Medulla oblongata (tissue), 1 donor: ENCODE results near the gene PABPN1.

Source experiments
- DNase-seq: peaks from one replicate; pipeline ENCODE4 v3.0.0-alpha.2; 2015; ENCODE audit errors: extremely low spot score

The PABPN1 gene

DNA sequence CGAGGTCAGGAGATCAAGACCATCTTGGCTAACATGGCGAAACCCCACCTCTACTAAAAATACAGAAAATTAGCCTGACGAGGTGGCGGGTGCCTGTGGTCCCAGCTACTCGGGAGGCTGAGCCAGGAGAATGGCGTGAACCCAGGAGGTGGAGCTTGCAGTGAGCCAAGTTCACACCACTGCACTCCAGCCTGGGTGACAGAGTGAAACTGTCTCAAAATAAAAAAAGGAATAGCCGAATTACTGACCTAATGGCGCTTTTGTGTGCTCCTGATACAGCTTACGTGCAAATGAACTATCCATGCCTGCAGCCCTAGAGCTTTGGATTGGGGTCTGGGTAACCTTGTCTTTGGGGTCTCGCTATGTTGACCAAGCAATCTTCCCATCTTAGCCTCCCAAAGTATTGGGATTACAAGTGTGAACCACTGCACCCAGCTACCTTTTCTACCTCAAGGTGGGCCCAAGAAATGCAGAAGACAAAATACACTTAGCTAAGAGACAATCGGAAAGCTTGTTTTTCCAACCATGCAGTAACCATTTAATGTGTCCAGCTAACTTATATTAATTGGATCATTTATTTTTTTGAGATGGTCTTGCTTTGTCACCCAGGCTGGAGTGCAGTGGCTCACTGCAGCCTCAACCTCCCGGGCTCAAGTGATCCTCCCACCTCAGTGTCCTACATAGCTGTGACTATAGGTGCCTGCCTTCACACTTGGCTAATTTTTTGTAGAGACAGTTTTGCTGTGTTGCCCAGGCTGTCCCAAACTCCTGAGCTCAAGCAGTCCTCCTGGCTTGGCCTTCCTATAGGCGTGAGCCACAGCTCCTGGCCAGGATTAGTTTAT, 5.5 kb downstream of the PABPN1 start:
- no peak for DNase-seq

DNA sequence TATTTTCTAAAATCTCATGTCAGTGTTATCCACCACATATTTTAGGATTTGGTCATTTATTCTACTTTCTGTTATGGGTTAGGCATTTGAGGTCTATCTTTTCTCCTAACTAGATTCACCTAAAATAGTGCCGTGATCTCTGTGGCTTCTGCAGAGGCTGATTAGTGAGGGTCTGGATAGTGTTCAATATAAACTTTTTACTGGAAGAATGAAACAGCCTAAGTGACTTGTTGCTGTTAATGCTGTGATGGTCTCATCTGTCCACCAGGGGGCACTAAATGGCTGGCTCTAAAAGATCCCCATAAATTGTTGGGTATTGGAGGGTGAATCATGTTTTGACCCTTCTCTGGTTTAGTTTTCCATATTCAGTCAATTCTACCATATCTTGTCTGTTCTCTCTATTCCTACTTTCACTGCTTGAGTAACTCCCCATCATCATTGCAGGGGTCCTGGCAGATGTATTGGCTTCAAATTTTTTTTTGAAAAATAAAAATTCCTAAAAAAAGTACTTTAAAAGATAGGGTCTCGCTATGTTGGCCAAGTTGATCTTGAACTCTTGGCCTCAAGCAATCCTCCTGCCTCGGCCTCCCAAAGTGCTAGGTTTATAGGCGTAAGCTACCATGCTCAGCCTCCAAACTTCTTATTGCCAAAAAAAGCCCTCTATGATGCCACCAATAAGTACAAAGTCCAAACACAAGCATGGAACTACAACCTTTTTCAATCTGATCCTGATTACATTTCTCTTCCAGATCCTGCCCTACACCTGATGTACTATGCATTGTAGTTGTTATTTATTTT, 6.9 kb downstream of the PABPN1 start:
- DNase-seq: peak; percentile 92

DNA sequence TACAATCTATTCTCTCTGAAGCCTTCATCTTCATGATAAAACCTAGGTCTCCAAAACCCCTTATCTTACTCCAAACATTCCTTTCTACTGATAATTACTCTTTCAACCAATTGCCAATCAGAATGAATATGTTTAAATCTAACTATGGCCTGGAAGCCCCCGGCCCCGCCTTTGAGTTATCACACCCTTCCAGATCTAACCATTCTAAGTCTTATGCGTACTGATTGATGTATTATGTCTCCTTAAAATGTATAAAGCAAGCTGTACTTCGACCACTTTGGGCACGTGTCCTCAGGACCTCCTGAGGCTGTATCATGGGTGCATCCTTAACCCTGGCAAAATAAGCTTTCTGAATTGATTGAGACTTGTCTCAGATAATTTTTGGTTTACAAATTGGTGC, 14.4 kb downstream of the PABPN1 start:
- DNase-seq: no peak

DNA sequence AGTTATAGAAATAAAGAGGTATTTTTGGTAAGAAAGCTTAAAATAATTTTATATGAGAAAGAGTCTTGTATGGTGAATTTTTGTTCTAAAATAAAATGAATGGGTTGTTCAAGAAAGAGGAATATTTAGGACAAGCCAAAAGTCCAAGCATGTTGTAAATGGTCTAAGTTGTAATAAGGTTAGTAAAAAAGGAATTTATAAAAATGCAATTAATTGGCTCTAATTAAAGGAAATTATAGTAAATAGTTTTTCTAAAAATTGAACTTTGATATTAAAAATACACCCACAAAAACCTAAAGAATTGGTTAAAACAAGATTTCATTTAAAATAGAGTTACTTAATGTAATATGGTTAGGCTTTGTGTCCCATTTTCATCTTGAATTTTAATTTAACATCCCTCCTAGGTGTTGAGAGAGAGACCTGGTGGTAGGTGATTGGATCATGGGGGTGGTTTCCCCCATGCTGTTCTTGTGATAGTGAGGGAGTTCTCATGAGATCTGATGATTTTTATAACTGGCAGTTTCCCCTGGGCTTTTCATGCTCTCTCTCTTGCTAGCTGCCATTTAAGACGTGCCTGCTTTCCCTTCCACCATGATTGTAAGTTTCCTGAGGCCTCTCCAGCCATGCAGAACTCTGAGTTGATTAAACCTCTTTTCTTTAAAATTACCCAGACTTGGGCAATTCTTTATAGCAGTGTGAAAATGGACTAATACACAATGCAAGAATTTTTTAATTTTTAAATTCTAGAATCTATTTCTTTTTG, 18.4 kb downstream of the PABPN1 start:
- DNase-seq: no peak

DNA sequence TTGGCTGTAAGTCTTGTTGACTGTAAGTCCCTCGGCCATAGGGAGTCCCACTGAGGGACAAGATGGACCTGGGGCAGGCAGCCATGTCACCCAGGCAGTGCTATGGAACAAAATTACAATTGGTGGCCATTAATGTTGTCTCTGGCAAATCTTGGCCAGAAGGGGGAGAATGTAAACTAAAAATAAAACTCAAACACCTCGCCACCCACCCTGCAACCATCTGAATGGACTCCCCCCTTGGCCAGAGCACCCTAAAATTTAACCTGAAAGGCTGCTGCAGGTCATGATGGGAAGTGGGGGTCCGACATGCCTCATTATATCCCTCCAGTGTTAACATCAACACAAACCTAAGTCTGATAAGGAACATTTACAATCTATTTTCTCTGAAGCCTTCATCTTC, 23.2 kb downstream of the PABPN1 start:
- DNase-seq: no peak

DNA sequence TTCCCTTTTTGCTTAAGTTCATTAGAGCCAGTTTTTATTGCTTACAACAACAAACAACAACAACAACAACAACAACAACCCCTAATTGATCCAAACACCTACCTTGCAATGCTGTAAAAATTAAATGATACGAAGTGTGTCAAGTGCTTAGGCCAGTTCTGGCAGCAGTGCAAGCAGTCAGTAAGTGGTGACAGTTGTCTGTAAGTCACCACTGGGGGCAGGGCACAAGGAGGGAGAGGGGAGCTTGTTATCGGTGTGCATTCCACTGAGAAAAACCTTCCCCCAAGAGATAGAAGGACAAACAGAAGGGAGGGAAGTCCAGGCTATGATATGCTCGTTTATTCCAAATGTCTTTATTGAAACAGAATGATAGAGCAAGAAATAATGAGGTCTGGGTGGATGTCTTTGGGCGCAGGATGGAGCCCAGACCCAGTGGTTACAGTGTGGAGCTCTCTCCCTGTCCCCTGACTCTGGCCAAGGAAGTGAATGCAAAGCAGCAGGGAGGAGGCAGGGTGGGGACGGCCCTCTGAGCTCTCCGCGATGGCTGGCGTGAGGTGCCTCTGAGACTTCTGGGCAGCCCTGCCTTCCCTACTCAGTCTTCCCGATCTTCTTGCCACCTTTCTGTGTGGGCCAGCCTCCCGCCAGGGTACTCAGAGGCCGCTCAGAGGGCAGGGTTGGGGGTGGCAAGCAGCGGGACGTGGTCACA, 24.9 kb downstream of the PABPN1 start:
- DNase-seq: no peak

DNA sequence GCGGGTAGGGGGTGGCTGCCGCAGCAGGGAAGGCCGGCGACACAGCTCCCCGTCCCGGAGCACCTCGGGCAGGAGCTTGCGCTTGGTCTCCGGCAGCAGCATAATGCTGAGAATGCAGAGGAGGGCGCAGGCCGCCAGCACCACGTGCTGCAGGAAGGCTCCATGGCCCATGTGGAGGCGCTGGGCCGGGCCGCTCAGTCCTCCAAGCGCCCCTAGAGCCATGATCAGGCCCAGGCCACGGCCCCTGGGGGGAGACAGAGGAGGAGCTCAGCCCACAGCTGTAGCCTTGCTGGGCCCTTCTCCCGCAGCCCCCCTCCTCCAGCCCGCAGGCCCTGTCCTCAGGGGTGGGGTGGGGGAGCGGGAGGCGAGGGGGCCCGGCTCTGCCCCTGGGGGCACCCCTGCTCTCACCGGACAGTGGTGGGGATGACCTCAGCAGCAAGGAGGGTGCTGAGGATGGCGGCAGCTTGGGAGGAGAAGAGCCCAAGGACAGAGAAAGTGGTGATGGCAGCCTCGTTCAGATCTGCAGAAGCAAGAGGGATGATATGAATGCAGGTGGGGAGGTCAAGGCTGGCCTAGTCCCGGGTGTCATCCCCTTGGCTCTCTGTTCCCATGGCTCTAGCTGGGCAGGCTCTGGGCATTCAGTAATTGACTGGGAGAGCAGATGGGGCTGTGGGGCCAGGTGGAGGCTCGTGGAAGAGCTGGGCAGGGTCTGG, 25.6 kb downstream of the PABPN1 start:
- DNase-seq: no peak

DNA sequence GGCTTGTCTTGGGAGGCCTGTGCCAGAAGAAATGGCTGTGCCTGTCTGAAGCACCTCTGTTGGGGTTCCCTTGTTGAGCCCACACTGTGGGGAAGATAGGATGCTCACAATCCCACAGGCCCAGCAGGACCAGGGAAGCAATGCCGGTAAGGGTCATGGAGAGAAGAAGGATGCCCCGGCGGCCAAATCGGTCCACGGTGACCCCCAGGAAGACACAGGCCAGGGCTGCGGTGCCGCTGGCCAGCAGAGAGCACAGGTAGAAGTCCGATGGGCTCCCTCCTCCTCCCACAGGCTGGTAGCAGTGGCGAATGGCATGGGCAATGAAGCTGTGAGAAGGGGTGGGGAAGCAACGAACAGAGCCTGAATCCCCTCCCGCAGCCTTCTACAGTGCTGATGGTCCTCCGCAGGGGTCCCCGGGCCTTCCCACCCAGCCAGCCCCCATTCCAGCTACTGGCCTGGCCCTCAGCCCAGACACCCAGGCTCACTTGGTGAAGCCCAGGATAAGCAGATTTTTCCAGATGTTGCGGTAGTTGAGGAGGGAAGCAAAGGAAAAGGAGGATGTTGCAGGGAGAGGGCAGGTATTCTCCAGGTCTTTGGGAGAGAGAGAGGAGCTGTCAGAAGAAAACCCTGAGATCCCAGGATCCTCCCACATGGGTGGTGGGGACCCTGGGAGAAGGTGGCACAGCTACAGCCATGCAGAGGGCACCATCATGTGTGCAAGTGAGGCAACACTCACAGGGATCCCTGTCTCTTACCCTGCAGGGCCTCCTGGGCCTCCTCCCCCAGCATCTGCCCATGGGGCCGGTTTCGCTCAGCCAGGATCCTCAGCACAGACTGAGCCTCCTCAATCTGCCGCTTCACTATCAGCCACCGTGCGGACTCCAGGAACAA, 26.4 kb downstream of the PABPN1 start:
- DNase-seq: no peak

DNA sequence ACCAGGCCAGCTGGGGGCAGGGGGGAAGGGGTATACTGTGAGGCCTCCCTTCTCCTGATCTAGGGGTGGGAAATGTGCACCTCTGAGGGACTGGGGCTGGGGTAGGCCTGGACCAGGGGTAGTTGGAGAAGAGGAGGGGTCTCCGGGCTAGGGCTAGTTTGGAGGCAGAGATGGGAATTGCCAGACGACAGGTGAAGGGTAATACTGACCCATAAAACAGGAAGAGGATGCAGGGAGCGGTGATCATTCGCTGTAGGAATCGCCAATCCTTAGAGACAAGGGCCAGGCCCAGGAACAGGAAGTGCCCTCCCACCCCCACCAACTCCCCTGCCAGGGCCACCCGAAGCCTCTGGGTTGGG, 27.0 kb downstream of the PABPN1 start:
- DNase-seq: no peak

DNA sequence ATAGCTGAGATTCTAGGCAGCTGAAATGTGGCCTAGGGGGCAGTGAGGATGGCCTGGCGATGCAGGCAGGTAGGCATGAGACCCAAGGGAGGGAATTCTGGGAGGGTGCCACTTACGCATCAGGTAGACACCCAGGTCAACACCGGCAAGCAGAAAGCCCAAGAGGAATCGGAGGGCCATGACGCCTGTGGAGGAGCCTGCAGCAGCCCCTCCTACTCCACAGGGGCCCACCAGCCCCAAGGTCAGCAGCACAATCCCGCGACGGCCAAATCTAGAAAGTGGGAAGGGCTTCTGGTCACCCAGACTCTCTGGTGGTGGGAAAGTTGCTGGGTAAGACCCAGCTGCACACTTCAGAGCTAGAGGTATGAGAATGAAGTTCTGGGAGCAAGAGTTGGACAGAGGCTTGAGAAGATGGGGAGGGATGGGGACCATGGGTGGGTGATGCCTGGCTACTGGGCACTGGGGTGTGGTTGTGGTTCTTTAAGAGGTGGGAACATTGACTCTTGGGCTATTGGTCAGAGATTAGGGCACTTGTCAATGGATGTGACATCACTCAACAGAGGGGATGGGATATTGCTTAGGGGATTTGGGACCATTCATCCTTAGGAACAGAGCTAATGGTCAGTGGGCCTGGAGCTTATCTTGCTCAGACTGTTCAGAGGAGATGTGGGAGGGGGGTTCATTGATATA, 28.0 kb downstream of the PABPN1 start:
- DNase-seq: no peak

DNA sequence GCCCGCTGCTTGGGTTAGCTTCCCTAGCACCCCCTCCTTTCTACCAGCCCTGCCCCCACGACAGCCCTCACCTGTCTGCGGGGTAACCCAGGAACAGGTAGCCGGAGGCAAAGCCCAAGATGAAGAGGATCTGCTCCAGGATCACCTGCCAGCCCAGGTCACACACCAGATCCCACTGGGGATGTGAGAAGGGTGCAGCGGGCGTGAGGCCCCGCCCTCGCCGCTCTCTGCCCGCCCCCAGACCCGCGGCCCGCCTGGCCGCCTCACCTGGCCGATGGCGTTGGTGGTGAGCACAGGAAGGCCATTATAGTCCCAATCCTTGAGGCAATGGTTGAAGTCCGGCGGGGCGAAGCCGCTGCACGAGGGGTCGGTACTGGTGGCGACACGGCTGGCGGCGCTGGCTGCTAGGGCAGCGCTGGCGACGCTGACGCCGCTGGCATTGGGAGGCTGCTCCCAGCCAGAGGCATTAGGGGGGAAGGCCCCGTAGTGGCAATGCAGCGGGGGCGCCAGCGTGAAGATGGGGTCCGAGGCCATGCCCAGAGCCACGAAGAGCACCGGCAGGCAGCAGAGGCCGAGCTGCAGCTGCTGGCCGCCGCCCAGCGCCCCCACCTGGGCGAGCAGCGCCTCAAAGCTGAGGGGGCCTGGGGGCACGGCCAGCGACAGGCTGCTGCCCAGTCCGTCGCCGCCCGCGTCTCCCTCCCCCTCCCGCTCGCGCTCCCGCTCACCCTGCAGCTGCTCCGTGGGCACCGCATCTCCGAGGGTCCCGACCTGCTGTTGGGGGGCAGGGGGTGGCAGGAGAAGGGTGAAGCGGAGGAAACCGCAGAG, 30.6 kb downstream of the PABPN1 start:
- no peak for DNase-seq

DNA sequence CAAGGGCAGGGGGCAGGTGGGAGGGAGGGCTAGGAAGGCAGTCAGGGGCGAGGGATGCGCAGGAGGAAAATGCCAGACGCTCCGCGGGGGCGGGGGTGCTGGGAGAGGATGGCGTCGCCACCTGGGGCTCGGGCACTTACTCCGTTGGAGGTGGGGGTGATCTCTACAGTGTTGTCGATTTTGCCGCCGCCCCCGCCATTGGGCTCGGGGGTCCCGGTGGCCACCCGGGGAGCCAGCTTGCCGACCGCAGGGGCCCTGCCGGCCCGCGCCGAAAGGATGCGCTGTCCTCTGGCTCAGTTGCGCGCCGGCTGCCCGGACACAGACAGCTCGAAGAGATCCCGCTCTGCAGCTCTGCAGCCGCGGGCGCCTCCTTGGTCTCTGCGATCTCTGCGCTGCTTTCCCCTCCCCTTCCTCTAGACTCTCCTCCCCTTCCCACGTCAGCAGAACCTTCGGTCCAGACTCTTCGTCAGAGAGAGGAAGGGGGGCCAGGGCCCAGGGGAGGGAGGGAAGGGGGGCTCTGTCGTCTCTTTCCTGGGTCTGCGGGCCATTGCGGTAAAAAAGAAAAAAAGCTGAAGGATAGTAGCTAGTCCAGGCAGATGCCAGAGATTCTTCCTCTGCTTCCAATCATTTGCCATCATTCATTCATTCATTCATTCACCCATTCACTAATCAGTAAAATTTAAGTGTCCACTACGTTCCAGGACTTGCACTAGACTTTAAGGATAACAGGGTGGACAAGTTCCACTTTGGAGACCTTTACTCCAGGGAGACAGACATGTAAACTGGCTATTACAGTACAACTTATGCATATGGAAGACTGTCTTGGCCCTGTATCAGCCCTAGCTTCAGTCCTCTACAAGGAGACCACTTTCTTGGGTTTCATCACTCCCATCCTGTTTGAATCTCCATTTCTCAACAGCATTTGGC, 31.5 kb downstream of the PABPN1 start, which contains the start of gene SLC22A17:
Gene SLC22A17, minus strand, starts transcription at position 382 of the 927 bp plus-strand sequence.
- DNase-seq: peak; percentile 97

DNA sequence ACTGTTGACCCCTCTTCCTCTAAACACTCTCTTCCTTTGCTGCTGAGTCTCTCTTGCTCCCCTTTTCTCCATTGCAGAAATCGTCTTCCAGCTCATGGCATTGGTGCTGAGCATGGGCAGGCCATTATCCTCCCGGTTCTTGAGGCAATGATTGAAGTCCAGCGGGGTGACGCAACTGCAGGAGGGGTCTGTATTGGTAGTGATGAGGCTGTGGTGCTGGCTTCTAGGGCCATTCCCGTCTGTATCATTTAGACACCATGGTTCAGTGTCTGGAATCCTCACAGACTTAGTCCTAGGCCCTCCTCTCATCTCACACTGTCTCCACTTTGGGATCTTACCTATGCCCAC, 32.1 kb downstream of the PABPN1 start:
- no peak for DNase-seq

DNA sequence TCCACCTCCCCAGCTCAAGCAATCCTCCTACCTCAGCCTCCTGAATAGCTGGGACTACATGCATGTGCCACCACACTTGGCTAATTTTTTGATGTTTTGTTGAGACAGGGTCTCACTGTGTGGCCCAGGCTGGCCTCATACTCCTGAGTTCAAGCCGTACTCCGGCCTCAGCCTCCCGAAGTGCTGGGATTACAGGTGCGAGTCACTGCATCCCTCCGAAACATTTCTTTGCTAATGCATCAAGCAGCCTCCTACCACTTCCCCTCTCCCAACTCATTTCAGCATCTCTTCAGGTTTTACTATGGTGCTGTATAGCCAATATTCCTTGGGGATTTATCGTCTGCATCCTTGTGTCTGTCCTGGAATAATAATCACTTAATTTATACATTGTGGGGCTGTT, 33.7 kb downstream of the PABPN1 start:
- no peak for DNase-seq

DNA sequence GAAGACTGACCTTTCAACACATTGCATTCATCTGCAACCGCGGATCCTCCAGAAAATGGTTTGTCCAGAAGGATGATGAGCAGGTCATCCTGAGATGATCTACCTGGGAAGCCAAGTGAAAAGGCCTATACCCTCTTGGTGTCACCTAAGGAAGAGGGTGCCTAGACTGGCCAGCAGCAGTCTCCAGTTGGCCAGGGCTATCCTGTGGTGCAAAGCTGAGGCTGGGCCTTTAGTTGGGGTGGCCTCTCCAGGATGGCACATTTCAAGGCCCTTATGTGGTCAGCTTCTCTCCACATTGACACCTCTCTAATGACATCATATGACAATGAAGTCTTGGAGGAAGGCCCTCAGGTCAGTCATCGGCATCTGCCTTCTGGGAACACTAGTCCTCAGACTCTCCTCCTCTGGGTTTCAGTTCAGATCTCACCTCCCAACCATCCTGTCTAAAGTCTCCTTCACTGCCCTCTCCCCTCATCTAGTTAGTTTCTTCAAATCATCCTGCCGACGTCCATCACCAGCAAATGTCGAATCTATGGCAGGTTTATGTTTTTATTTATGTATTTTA, 34.7 kb downstream of the PABPN1 start:
- no peak for DNase-seq

DNA sequence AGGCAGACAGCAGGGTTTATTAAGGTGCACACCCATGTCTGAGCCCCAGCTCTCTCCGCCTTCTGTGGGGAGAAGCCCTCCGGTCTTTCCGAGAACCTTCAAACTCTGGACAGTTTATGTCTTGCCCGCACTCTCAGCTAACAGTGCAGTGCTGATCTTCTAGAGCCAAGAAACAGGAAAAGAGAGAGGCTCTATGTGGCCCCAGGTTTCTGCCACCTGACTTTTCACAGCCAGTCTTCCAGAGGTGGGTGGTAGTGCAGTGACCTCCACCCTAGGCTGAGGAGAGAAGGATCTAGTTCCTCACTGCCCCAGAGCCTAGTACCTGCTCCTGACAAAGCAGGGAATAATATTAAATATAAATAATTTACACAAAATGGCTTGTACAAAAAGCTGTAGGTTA, 35.4 kb downstream of the PABPN1 start:
- no peak for DNase-seq

DNA sequence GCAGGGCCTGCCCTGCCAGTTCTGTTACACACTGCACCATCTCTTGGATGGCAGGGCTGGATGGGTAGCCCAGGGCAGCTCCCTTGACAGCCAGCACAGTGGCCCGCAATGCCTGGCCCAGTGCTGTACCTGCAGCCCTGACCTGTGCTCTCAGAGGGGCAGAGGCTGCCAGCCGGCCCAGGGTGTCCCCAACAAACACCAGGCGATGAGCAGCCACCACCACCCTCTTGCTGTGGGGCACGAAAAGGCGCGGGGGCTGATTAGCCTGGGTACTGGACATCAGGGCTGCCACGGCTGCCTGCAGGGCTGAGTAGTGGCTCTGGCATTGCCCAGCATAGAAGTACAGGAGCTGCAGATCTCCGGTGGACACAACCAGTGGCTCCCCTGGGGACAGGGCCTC, 36.0 kb downstream of the PABPN1 start:
- DNase-seq: no peak
